Measurements from ENCODE around the gene KDM1A. TPM values are rescaled to one million over a fixed set of nuclear protein-coding genes. Genes with fewer than 3 reads are reported as not detected.

The KDM1A gene
- total RNA-seq, 1 donor from 2014 or later, result 110 TPM

- DNase-seq (ENCODE audit: low read depth), result no peak
- TF ChIP-seq CTCF (conservative IDR thresholded peaks at IDR 0.05; ENCODE audit: low read depth, low read length), result no peak
- no peak overlapping the region for H3K4me3 ChIP-seq (ENCODE audit: low read depth, low read length)
Measured at GRCh38 chr1:23088027-23088426, 68.8 kb downstream of the KDM1A start.

GRCh38 chr1:23090056-23090455, 70.8 kb downstream of the KDM1A start:
- no peak overlapping the region for H3K4me3 ChIP-seq (ENCODE audit: low read depth, low read length)
- TF ChIP-seq CTCF (conservative IDR thresholded peaks at IDR 0.05; ENCODE audit: low read depth, low read length), result no peak
- DNase-seq (ENCODE audit: low read depth), result no peak

- H3K4me3 ChIP-seq (ENCODE audit: low read depth, low read length), result no peak overlapping the region
- no peak for TF ChIP-seq CTCF (conservative IDR thresholded peaks at IDR 0.05; ENCODE audit: low read depth, low read length)
- DNase-seq (ENCODE audit: low read depth), result no peak
Measured at GRCh38 chr1:23091545-23091944, 72.3 kb downstream of the KDM1A start.

DNA sequence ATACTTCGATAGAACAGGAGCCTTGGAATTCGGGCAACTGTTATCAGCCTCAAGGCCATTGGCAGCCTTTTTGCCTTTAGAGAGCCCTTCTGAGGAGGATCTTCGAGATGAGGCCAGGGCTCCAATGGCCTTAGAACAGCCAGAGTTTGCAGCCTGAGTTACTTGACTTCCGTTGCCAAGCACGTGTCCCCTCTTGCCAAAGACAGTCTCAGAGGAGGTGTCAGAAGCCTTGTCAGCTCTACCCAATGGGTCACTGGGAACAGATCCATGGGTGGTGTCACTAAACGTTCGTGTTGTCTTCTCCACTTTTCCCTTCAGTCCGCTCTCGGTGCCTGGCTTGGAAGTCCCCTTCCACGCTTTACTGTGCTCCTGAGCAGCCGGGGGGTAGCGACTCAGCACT, 73.2 kb downstream of the KDM1A start:
- TF ChIP-seq CTCF (conservative IDR thresholded peaks at IDR 0.05; ENCODE audit: low read depth, low read length), result no peak
- H3K4me3 ChIP-seq (ENCODE audit: low read depth, low read length), result no peak overlapping the region
- no peak for DNase-seq (ENCODE audit: low read depth)

- H3K4me3 ChIP-seq (ENCODE audit: low read depth, low read length), result no peak overlapping the region
- no peak for DNase-seq (ENCODE audit: low read depth)
- TF ChIP-seq CTCF (conservative IDR thresholded peaks at IDR 0.05; ENCODE audit: low read depth, low read length), result no peak
Measured at GRCh38 chr1:23097316-23097715, 78.0 kb downstream of the KDM1A start.

GRCh38 chr1:23098463-23099170, 79.3 kb downstream of the KDM1A start:
- H3K4me3 ChIP-seq (ENCODE audit: low read depth, low read length), result no peak overlapping the region
- no peak for DNase-seq (ENCODE audit: low read depth)
- TF ChIP-seq CTCF (conservative IDR thresholded peaks at IDR 0.05; ENCODE audit: low read depth, low read length), result peak; percentile 100

DNA sequence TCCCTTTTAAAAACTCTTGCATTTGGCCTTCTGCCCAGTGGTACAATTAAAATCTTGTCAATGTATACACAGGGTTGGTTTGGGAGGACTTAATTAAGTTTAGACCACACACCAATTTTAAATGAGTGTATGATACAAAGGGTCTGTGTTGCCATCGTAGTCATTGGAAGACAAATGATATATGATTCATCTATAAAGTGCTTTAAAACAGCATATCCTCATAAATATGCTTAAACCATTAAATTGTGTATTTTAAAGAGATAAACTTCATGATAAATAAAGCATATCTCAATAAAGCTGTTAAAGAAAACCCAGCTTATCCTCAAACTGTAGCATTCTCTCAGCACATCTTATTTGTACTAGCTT, 79.9 kb downstream of the KDM1A start:
- no peak for DNase-seq (ENCODE audit: low read depth)
- no peak for TF ChIP-seq CTCF (conservative IDR thresholded peaks at IDR 0.05; ENCODE audit: low read depth, low read length)

More for the DNA sequence above, 79.9 kb downstream of the KDM1A start:
- no peak overlapping the region for H3K4me3 ChIP-seq (ENCODE audit: low read depth, low read length)

Measured in epithelial cell of proximal tubule (primary cell).